ENCODE data around the gene SERPINB8.
A peak's percentile ranks its signal among the peaks of the same experiment; 100 is the strongest.

Gene SERPINB8, protein sequence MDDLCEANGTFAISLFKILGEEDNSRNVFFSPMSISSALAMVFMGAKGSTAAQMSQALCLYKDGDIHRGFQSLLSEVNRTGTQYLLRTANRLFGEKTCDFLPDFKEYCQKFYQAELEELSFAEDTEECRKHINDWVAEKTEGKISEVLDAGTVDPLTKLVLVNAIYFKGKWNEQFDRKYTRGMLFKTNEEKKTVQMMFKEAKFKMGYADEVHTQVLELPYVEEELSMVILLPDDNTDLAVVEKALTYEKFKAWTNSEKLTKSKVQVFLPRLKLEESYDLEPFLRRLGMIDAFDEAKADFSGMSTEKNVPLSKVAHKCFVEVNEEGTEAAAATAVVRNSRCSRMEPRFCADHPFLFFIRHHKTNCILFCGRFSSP

DNA sequence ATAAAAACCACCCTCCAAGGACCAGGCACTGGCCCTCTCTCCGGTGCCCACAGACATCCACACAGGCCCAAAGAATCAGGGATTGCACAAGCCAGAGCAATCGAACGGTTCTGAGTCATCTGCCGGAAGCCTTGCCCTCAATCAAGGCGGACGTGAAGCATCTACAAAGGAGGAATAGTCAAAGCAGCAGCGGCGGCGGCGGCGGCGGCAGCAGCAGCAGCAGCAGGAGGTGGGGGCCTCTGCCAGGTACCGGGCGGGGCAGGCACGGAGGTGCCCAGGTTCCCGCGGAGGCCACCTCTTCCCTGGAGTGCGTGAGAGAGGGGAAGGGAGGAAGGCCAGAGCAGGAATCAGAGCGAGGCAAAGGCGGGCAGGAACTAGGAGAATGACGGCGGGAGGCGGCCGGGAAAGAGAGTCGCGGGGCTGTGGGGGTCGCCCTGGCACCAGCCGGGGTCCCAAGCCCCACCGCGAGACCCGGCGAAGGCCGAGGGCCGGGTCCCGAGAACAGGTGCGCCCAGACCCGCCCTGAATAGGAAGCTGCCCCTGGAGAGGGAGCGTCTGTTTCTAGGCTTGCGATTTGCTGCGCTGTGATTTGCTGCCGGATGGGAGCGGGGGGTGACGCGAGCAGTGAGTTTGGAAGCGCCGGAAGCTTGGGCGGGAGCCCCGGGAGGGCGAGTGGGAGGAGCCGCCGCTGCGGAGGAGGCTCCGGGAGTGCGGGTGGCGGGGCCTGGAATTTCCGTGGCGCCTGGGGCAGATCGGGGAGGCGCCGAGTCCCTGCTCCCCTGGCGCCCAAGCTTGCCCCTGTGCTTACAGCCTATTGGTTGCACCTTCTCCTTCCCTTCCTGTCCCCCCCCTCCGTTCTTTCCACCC, at the start of gene SERPINB8:
SERPINB8 (plus strand) TSS at position 140 of the 867 bp plus-strand sequence. CDS start 8,228 bp downstream, outside the sequence.
- TF ChIP-seq ZBTB7A (IDR thresholded peaks at IDR 0.05; ENCODE audit: low read depth) (0 out of 2 replicates have a peak, but pooled peaks have one; percentile 48), CREB1 (IDR thresholded peaks at IDR 0.05; ENCODE audit: low read depth) (peak; percentile 61), EGR1 (IDR thresholded peaks at IDR 0.05) (peak; percentile 55; the same call in 1 of the 2 replicates), CEBPB (IDR thresholded peaks at IDR 0.05) (peak; percentile 86), TEAD4 (IDR thresholded peaks at IDR 0.05) (peak; percentile 51; the same call in 1 of the 2 replicates)
- TF ChIP-seq, protein P1, sequence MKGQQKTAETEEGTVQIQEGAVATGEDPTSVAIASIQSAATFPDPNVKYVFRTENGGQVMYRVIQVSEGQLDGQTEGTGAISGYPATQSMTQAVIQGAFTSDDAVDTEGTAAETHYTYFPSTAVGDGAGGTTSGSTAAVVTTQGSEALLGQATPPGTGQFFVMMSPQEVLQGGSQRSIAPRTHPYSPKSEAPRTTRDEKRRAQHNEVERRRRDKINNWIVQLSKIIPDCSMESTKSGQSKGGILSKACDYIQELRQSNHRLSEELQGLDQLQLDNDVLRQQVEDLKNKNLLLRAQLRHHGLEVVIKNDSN (IDR thresholded peaks at IDR 0.05): no peak
- TF ChIP-seq, protein P2, sequence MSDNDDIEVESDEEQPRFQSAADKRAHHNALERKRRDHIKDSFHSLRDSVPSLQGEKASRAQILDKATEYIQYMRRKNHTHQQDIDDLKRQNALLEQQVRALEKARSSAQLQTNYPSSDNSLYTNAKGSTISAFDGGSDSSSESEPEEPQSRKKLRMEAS (IDR thresholded peaks at IDR 0.05): no peak

DNA sequence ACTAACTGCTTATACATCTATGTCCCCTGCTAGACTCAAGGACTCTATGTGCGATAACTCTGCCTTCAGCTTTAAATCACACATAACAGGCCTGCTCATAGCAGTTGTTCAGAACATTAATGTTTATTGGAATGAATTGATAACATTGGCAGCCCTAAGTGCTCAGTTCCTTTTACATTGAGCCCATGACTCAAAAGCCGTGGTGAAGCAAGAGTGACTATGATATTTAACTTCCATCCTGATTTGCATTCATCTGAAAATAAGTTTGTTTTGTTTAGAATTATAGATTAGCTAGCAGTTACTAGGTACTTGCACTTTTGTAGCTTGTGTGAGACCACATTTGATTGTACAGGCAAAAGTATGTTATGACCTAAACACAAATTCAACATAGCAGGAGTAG, 47.8 kb upstream of the SERPINB8 start:
- no peak for TF ChIP-seq EGR1 (IDR thresholded peaks at IDR 0.05)

DNA sequence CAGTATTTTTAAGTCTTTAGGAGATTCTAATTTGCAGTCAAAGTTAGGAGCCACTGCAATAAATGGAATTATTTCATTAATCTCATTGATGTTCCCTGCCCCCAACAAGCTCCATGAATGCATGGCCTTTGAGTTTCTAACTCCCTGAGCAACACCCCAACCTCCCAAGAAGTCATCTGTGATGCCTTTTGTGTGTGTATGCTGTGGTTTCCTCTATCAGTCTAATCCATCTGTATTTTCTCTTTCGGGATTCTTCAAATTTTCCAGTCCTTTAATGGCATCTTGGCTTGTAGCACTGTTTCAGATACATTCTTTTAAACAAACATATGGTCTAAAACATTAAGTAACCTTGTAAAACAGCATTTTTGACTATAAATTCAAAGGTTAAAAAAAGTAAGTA, 45.3 kb upstream of the SERPINB8 start:
- TF ChIP-seq RAD21 (IDR thresholded peaks at IDR 0.05; ENCODE audit: low read depth) (no peak), EGR1 (IDR thresholded peaks at IDR 0.05) (no peak), FOXM1 (IDR thresholded peaks at IDR 0.05; ENCODE audit: borderline replicate concordance, low read depth) (no peak), ZBTB7A (IDR thresholded peaks at IDR 0.05; ENCODE audit: low read depth) (no peak), CEBPB (IDR thresholded peaks at IDR 0.05) (no peak), EP300 (IDR thresholded peaks at IDR 0.05; ENCODE audit: borderline replicate concordance) (no peak), NFIC (IDR thresholded peaks at IDR 0.05) (no peak), CREB1 (IDR thresholded peaks at IDR 0.05; ENCODE audit: low read depth) (no peak)
- TF ChIP-seq, protein P2 (IDR thresholded peaks at IDR 0.05): no peak

DNA sequence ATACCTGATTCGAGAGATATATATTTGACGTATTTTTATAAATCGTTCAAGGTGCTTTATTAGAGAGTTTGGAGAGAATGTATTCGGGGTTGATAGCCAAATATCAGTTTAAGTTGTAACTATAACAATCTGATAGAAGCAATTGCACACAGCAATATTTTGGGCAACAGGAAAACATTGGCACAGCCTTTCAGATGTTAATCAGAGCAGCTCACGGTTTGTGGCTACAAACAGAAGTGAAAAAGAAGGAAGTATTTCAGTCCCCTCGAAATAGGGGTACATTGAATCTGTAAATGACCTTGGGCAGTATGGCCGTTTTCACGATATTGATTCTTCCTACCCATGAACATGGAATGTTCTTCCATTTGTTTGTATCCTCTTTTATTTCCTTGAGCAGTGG, 41.5 kb upstream of the SERPINB8 start:
- TF ChIP-seq CEBPB (IDR thresholded peaks at IDR 0.05): no peak
- TF ChIP-seq RAD21 (IDR thresholded peaks at IDR 0.05; ENCODE audit: low read depth): no peak
- no peak for TF ChIP-seq CREB1 (IDR thresholded peaks at IDR 0.05; ENCODE audit: low read depth)
- TF ChIP-seq, protein P2 (IDR thresholded peaks at IDR 0.05): no peak
- TF ChIP-seq, protein P1 (IDR thresholded peaks at IDR 0.05): no peak
- no peak for TF ChIP-seq YY1 (IDR thresholded peaks at IDR 0.05; ENCODE audit: low read depth)
- no peak for TF ChIP-seq NFIC (IDR thresholded peaks at IDR 0.05)
- no peak for TF ChIP-seq EP300 (IDR thresholded peaks at IDR 0.05; ENCODE audit: borderline replicate concordance)
- TF ChIP-seq TEAD4 (IDR thresholded peaks at IDR 0.05): no peak
- TF ChIP-seq ZBTB7A (IDR thresholded peaks at IDR 0.05; ENCODE audit: low read depth): no peak
- no peak for TF ChIP-seq TCF12 (IDR thresholded peaks at IDR 0.05; ENCODE audit: low read depth)
- no peak for TF ChIP-seq FOXM1 (IDR thresholded peaks at IDR 0.05; ENCODE audit: borderline replicate concordance, low read depth)
- TF ChIP-seq, protein P3, sequence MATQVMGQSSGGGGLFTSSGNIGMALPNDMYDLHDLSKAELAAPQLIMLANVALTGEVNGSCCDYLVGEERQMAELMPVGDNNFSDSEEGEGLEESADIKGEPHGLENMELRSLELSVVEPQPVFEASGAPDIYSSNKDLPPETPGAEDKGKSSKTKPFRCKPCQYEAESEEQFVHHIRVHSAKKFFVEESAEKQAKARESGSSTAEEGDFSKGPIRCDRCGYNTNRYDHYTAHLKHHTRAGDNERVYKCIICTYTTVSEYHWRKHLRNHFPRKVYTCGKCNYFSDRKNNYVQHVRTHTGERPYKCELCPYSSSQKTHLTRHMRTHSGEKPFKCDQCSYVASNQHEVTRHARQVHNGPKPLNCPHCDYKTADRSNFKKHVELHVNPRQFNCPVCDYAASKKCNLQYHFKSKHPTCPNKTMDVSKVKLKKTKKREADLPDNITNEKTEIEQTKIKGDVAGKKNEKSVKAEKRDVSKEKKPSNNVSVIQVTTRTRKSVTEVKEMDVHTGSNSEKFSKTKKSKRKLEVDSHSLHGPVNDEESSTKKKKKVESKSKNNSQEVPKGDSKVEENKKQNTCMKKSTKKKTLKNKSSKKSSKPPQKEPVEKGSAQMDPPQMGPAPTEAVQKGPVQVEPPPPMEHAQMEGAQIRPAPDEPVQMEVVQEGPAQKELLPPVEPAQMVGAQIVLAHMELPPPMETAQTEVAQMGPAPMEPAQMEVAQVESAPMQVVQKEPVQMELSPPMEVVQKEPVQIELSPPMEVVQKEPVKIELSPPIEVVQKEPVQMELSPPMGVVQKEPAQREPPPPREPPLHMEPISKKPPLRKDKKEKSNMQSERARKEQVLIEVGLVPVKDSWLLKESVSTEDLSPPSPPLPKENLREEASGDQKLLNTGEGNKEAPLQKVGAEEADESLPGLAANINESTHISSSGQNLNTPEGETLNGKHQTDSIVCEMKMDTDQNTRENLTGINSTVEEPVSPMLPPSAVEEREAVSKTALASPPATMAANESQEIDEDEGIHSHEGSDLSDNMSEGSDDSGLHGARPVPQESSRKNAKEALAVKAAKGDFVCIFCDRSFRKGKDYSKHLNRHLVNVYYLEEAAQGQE (IDR thresholded peaks at IDR 0.05; ENCODE audit: low read depth): no peak
- no peak for TF ChIP-seq TAF1 (IDR thresholded peaks at IDR 0.05; ENCODE audit: low read depth)
- no peak for TF ChIP-seq EGR1 (IDR thresholded peaks at IDR 0.05)

DNA sequence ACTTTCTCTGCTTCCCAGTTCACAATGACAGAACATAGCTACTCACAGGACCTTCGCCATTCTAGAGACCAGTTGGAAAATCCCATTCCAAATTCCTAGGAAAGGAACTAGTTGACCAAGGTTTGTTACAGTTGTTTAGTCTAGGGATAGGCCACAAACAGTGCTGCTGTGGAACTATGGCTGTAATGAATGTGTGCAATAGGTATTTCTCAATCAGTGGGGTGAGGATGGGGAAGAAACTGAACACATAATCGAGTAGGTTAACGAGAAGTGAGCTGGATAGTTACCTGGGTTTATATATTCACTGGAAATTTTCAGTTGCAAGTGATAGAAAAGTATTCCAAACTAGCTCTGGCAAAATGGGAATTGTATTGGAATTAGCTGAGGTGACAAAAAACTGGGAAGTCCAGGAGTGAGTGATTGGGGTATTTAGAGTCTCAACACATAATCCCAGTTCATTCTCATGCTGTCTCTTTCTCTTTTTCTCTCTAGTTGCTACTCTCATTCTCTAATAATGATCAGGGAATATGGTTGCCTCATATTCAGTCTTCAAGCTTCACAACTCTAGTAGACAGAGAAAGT, 39.0 kb upstream of the SERPINB8 start:
- TF ChIP-seq CEBPB (IDR thresholded peaks at IDR 0.05): no peak
- no peak for TF ChIP-seq NFIC (IDR thresholded peaks at IDR 0.05)
- no peak for TF ChIP-seq FOXM1 (IDR thresholded peaks at IDR 0.05; ENCODE audit: borderline replicate concordance, low read depth)
- TF ChIP-seq, protein P1 (IDR thresholded peaks at IDR 0.05): no peak
- TF ChIP-seq EP300 (IDR thresholded peaks at IDR 0.05; ENCODE audit: borderline replicate concordance): no peak
- TF ChIP-seq RAD21 (IDR thresholded peaks at IDR 0.05; ENCODE audit: low read depth): no peak
- TF ChIP-seq, protein P3 (IDR thresholded peaks at IDR 0.05; ENCODE audit: low read depth): no peak
- TF ChIP-seq YY1 (IDR thresholded peaks at IDR 0.05; ENCODE audit: low read depth): no peak
- TF ChIP-seq, protein P2 (IDR thresholded peaks at IDR 0.05): no peak
- TF ChIP-seq EGR1 (IDR thresholded peaks at IDR 0.05): no peak
- TF ChIP-seq TAF1 (IDR thresholded peaks at IDR 0.05; ENCODE audit: low read depth): no peak
- no peak for TF ChIP-seq CREB1 (IDR thresholded peaks at IDR 0.05; ENCODE audit: low read depth)
- TF ChIP-seq TEAD4 (IDR thresholded peaks at IDR 0.05): no peak
- no peak for TF ChIP-seq ZBTB7A (IDR thresholded peaks at IDR 0.05; ENCODE audit: low read depth)
- no peak for TF ChIP-seq TCF12 (IDR thresholded peaks at IDR 0.05; ENCODE audit: low read depth)
